Astrocyte of the spinal cord (primary cell): ENCODE results near the gene PALM.
A peak's percentile ranks its signal among the peaks of the same experiment; 100 is the strongest.

Experiments
- DNase-seq: peaks from one replicate; pipeline ENCODE4 v3.0.0; 2011; ENCODE audit warnings: low read depth, low spot score
- H3K4me3 ChIP-seq: 2 replicates; pipeline ENCODE4 v1.5.1; 2011; ENCODE audit warnings: low read depth, mild to moderate bottlenecking, low read length, moderate library complexity
- in situ Hi-C: cut with HindIII; loops from 2 replicates; pipeline ENCODE4 v1.10.0; 2017; ENCODE audit warnings: low sequenced_read_pairs
- TF ChIP-seq, protein P1 (sequence below): IDR thresholded peaks from 2 replicates; pipeline ENCODE4 v1.5.1; 2012; ENCODE audit warnings: low read depth, mild to moderate bottlenecking, low read length, inconsistent platforms

The PALM gene

DNA sequence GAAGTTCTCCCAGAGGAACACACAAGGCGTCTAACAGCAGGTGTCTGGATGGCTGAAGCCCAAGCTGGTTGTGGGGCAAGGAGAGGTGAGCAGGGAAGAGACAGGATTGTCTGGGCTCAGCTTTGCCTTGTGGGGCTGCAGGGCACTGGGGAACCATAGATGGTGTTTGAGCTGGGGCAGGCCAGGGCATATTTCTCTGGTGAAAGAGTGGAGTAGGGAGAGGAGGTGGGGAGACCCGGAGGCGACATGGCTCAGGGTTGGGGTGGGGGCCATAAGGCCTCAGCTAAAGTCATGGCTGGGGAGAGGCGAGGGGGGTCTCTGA lies 5.4 kb upstream of the PALM start:
- DNase-seq = no peak
- in situ Hi-C loops = no loop called here
- TF ChIP-seq, protein P1, sequence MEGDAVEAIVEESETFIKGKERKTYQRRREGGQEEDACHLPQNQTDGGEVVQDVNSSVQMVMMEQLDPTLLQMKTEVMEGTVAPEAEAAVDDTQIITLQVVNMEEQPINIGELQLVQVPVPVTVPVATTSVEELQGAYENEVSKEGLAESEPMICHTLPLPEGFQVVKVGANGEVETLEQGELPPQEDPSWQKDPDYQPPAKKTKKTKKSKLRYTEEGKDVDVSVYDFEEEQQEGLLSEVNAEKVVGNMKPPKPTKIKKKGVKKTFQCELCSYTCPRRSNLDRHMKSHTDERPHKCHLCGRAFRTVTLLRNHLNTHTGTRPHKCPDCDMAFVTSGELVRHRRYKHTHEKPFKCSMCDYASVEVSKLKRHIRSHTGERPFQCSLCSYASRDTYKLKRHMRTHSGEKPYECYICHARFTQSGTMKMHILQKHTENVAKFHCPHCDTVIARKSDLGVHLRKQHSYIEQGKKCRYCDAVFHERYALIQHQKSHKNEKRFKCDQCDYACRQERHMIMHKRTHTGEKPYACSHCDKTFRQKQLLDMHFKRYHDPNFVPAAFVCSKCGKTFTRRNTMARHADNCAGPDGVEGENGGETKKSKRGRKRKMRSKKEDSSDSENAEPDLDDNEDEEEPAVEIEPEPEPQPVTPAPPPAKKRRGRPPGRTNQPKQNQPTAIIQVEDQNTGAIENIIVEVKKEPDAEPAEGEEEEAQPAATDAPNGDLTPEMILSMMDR = no peak
- no peak overlapping the region for H3K4me3 ChIP-seq

DNA sequence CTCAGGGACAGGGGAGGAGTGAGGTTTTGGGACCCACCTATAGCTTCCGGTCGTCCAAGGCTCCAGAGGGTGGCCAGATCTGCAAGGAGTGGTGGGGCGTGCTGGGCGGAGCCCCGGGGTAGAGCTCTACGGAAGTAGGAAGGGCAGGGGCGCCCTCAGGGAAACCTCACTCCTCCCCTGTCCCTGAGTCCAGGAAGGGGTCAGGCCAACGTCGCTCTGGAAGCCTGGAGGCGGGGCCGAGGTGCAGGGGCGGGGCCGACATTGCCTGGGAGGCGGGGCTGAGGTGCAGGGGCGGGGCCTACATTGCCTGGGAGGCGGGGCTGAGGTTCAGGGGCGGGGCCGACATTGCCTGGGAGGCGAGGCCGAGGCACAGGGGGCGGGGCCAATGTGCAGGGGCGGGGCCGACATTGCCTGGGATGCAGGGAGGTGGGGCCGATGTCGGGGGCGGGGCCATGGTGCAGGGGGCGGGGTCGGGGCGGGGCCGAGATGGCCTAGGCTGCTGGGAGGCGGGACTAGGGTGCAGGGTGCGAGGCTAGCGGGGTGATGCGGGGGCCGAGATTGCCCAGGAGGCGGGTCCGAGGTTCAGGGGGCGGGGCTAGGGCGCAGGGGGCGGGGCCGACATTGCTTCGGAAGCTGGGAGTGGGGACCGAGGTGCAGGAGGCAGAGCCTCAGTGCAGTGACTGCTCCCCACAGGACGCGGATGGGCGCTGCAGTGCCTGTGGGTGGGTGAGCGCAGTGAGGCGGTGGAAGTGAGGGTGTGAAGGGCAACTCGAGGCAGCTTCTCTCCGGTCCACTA lies 4.9 kb upstream of the PALM start:
- in situ Hi-C loops = no loop called here
- DNase-seq = peak; percentile 17
- H3K4me3 ChIP-seq = no peak overlapping the region
- TF ChIP-seq, protein P1 = no peak

DNA sequence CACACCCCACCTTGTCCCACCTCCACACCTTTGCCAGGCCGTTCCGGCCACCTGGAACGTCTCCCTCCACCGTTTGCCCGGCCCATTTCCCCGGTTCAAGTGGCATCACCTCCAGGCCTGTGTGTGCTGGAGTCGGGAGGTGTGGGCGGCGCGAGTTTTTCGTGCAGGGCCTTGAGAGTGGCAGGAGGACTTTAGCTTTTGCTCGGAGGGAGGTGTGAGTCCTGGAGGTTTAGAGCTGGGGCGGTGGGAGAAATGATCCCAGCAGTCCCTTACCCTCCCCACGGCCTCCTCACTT lies 4.3 kb upstream of the PALM start:
- no peak for DNase-seq
- TF ChIP-seq, protein P1 = no peak
- in situ Hi-C loops = no loop called here
- H3K4me3 ChIP-seq = no peak overlapping the region

DNA sequence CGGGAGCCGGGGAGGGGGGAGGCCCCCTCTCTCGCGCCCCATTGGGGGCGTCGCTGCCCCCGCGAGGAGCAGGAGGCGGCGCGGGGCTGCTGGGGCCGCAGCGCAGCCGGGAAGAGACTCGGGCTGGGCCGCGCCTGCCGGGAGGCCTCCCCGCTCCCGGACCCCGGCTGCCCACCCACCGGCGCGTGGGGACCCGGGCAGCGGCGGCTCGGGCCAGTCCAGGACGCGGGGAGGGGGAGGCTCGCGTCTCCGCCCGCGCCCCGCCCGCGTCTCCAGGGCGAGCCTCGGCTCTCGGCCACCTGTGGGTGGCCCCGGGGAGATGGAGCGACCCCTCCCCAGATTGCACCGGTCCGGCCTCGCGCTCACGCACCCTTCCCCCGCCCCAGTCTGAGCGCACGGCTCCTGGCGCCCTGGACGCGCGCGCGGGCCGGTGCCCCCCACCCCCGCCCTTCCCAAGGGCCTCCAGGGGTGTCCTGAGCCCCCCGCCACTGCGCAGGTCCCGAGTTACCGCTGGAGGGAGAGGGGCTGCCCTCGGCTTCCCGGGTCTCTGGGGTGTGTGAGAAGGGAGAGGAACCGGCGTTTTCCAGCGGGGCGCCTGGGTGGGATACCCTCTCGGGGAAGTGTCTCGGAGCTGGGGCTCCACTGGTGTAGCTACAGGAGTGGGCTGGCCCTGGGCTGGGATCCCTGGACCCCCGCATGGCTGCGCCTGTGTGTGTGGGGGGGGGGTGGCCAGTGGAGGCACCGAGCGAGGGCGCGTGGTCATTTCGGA lies 645 bp downstream of the PALM start:
- no peak for DNase-seq
- in situ Hi-C loops = no loop called here
- peak overlapping the region; percentile 52 for H3K4me3 ChIP-seq
- TF ChIP-seq, protein P1 = no peak

DNA sequence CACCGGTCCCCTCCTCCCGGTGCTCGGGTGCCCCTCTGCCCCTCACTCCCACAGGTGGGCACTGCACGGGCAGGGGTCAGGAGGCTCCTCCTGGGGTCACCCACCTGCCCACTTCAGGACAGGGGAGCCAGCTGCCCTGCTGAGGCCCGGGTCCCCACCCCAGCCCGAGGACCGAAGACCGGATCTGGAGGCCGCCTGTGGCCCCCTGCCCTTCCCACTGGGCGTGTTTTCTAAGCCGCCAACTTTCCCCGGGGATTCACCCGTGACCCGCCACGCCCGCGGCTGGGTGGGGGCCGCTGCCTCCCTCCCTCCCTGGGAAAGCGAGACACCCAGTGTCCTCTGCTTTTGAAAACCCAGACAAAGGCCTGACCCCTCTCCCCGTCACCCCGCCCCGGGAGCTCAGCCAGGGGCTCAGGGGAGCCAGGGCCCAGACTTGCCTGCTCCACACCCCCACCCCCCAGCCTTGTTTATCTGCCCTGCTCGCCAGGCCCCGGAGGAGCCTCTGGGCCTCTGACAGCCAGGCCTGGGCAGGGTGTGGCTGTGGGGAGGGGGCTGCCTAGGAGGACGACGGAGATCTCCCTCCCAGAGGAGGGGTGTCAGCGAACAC lies 1.3 kb downstream of the PALM start:
- in situ Hi-C loops = no loop called here
- peak overlapping the region; percentile 52 for H3K4me3 ChIP-seq
- no peak for DNase-seq
- TF ChIP-seq, protein P1 = no peak

DNA sequence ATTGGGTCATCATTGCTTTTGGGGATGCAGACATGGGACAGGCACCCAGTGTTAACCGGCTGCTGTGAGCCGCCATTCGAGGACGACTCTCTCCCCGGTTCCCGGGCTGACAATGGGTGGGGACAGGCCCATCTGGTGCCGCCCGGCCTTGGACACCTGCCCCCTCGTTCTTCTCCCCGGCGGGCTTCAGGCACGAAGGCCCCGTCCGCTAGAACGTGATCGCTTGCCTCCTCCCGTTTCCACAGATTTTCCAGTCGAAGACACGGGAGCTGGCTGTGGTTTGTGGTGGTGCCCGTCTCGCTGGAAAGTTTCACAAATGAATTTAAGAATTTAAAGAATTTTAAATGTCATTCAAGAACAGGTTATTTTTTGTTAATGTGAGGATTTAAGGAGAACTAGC lies 2.0 kb downstream of the PALM start:
- no peak overlapping the region for H3K4me3 ChIP-seq
- TF ChIP-seq, protein P1 = no peak
- peak; percentile 20 for DNase-seq

More for the DNA sequence above, 2.0 kb downstream of the PALM start:
- in situ Hi-C loops = no loop called here
